MCF 10A (cell line): ENCODE data around the gene ZNF282. TPM values are rescaled to one million over a fixed set of nuclear protein-coding genes. Genes with fewer than 3 reads are reported as not detected.
"Not testable (repeated sequence)": the region's sequence is repeated elsewhere in the genome, so short reads cannot be mapped to it uniquely, and the experiment has no call there.

Experiments used
- BruUV-seq: library from RNA; stranded (reverse); fragments of 400-500 nt; replicated peaks from 2 replicates; lab custom pipeline; 2021; lab: Mats Ljungman, UMichigan
- CTCF ChIA-PET: fragments of 300-600 bp; sonication (Branson Sonifier 250); formaldehyde crosslinking; extraction: SDS; loops from one replicate; lab custom pipeline; 2021; ENCODE audit warnings: antibody characterized with exemption, inconsistent platforms; lab: Yijun Ruan, JAX
- POLR2A ChIA-PET: fragments of 300-600, 350-650 bp; sonication (Branson Sonifier 250); formaldehyde crosslinking; extraction: SDS; loops from one replicate; lab custom pipeline; 2020; ENCODE audit warnings: antibody characterized with exemption, inconsistent platforms; lab: Yijun Ruan, JAX
- DNase-seq: peaks from one replicate; pipeline ENCODE4 v3.0.0-alpha.2; 2018; ENCODE audit not compliant: unreplicated experiment
- H3K27ac Mint-ChIP-seq: one replicate; pipeline ENCODE4 v1.8.0; 2022; ENCODE audit warnings: mild to moderate bottlenecking, low read depth, mixed read lengths; ENCODE audit not compliant: unreplicated experiment
- H3K27me3 Mint-ChIP-seq: one replicate; pipeline ENCODE4 v1.8.0; 2022; ENCODE audit warnings: mixed read lengths; ENCODE audit not compliant: insufficient read depth, unreplicated experiment
- H3K36me3 Mint-ChIP-seq: one replicate; pipeline ENCODE4 v1.8.0; 2022; ENCODE audit warnings: mild to moderate bottlenecking, moderate library complexity, mixed read lengths; ENCODE audit not compliant: insufficient read depth, unreplicated experiment
- H3K4me1 Mint-ChIP-seq: one replicate; pipeline ENCODE4 v1.8.0; 2022; ENCODE audit warnings: mixed read lengths; ENCODE audit not compliant: insufficient read depth, unreplicated experiment
- H3K4me3 Mint-ChIP-seq: one replicate; pipeline ENCODE4 v1.8.0; 2022; ENCODE audit warnings: mild to moderate bottlenecking, moderate library complexity, mixed read lengths; ENCODE audit not compliant: unreplicated experiment
- H3K9me3 Mint-ChIP-seq: one replicate; pipeline ENCODE4 v1.8.0; 2022; ENCODE audit warnings: mixed read lengths; ENCODE audit not compliant: unreplicated experiment
- intact Hi-C: fragments of 100-400 bp; cut with micrococcal nuclease; formaldehyde crosslinking; loops from 2 replicates; pipeline ENCODE4 v1.14.1; 2022
- total RNA-seq: library from RNA; stranded (reverse); gene quantifications from 2 replicates; pipeline ENCODE4 v1.2.3, GENCODE V29; 2022
- TF ChIP-seq, protein P1 (sequence below): fragments of 200-600 bp; IDR thresholded peaks from one replicate; pipeline ENCODE4 v1.8.0; 2022; ENCODE audit warnings: antibody characterized with exemption, mild to moderate bottlenecking; ENCODE audit not compliant: unreplicated experiment

Gene ZNF282
- total RNA-seq, 1 experiment from 2014 or later, result 43.9 TPM

DNA sequence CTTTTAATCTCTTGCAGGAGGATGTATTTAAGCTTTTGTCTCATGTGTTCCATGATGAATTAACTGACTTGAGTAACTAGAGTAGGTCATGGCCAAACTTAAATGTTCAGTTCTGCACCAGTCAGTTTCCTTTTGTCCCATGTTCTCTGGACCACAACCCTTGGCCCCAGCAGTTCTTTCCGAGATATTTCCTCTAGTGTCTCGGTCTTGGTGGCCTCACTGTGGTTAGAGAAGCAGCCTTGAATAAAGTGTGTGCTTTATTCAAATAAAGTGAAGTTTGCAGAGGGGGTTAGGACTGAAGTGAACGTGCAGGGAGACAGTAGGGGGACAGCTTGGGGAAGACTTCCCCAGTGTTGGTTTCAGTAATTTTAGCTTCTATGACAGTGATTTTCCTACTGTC, 53.4 kb downstream of the ZNF282 start:
- H3K27me3 Mint-ChIP-seq, result no peaks in the 10 kb centered on the region

DNA sequence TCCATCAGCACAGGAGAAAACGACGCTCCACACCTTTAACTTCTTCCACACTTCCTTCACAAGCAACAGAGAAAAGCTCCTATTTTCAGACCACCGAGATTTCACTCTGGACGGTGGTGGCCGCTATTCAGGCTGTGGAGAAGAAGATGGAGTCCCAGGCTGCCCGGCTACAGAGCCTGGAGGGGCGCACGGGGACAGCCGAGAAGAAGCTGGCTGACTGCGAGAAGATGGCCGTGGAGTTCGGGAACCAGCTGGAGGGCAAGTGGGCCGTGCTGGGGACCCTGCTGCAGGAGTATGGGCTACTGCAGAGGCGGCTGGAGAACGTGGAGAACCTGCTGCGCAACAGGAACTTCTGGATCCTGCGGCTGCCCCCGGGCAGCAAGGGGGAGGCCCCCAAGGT, 54.8 kb downstream of the ZNF282 start:
- BruUV-seq, DNase-seq, H3K4me1 Mint-ChIP-seq, H3K27ac Mint-ChIP-seq, H3K4me3 Mint-ChIP-seq, intact Hi-C loops, H3K9me3 Mint-ChIP-seq, H3K27me3 Mint-ChIP-seq: not testable (repeated sequence)
- ChIA-PET POLR2A (interaction anchor here (1.2 to 2.5 kb wide), 2 partner anchors 10 to 11 kb away, joined by 3 to 10 read pairs; no protein-coding TSS in a partner anchor), CTCF (interaction anchor here (0.6 to 1.3 kb wide), 3 partner anchors 12 to 536 kb away, joined by 4 read pairs; partner anchors contain the start of genes ZNF425 and ZNF783)
- peaks cover 46% of the 10 kb centered on the region for H3K36me3 Mint-ChIP-seq

More for the DNA sequence above, 53.4 kb downstream of the ZNF282 start:
- BruUV-seq, result no TSS peak
- Mint-ChIP-seq H3K4me3 (no peak overlapping the region), H3K27ac (no peak overlapping the region), H3K9me3 (no peaks in the 10 kb centered on the region), H3K36me3 (peaks cover 46% of the 10 kb centered on the region), H3K4me1 (no peaks in the 10 kb centered on the region)
- ChIA-PET POLR2A (interaction anchor here (1.2 to 2.5 kb wide), 2 partner anchors 8 to 12 kb away, joined by 3 to 10 read pairs; no protein-coding TSS in a partner anchor), CTCF (interaction anchor here (0.6 to 0.7 kb wide), 2 partner anchors 10 to 12 kb away, joined by 3 read pairs; no protein-coding TSS in a partner anchor)
- no peak for DNase-seq
- intact Hi-C loops, result no loop called here
- TF ChIP-seq, protein P1, sequence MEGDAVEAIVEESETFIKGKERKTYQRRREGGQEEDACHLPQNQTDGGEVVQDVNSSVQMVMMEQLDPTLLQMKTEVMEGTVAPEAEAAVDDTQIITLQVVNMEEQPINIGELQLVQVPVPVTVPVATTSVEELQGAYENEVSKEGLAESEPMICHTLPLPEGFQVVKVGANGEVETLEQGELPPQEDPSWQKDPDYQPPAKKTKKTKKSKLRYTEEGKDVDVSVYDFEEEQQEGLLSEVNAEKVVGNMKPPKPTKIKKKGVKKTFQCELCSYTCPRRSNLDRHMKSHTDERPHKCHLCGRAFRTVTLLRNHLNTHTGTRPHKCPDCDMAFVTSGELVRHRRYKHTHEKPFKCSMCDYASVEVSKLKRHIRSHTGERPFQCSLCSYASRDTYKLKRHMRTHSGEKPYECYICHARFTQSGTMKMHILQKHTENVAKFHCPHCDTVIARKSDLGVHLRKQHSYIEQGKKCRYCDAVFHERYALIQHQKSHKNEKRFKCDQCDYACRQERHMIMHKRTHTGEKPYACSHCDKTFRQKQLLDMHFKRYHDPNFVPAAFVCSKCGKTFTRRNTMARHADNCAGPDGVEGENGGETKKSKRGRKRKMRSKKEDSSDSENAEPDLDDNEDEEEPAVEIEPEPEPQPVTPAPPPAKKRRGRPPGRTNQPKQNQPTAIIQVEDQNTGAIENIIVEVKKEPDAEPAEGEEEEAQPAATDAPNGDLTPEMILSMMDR, result no peak

DNA sequence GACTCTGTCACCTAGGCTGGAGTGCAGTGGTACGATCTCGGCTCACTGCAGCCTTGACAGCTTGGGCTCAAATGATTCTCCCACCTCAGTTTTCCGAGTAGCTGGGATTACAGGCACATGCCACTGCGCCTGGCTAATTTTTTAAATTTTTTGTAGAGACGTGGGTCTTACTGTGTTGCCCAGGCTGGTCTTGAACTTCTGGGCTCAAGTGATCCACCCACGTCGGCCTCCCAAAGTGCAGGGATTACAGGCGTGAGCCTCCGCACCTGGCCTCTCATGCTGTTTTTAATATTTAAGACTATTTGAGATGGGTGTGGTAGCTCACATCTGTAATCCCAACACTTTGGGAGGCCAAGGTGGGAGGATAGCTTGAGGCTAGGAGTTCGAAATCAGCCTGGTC, 56.2 kb downstream of the ZNF282 start:
- H3K9me3 Mint-ChIP-seq, H3K27ac Mint-ChIP-seq, H3K27me3 Mint-ChIP-seq, H3K4me3 Mint-ChIP-seq, H3K4me1 Mint-ChIP-seq, intact Hi-C loops, DNase-seq, BruUV-seq: not testable (repeated sequence)
- H3K36me3 Mint-ChIP-seq, result peaks cover 46% of the 10 kb centered on the region
- CTCF ChIA-PET, result interaction anchor here (0.7 to 1.7 kb wide), 4 partner anchors 10 to 126 kb away, joined by 3 to 5 read pairs (median 4); partner anchors contain the start of genes ZNF282 and ZNF783
- POLR2A ChIA-PET, result interaction anchor here (0.7 kb wide), 1 partner anchor 10 kb away, joined by 3 read pairs; the partner anchor contains the start of gene ZNF783

DNA sequence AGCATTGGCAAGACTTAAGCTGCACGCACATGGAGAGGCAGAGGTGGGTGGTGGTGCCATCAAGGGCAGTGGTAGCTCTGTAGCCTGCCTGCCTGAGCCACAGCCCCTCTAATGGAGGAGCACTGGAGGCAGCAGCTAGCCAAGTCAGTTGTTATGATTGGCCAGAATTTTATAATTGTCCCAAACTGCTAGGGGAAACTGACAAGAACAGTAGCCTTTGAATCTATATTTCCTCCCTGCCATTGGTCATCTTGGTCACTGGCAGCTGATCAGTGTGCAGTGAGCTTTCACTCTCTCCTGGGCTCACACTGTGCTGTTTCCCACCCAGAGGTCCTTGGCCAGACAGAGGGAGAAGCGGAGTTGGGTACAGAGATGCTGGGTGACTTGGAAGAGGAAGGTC, 57.0 kb downstream of the ZNF282 start:
- TF ChIP-seq, protein P1, result no peak
- H3K27ac Mint-ChIP-seq, result no peak overlapping the region
- no peak overlapping the region for H3K4me3 Mint-ChIP-seq
- BruUV-seq, result no TSS peak
- DNase-seq, result no peak
- CTCF ChIA-PET, result interaction anchor here (0.6 to 1.7 kb wide), 6 partner anchors 10 to 418 kb away, joined by 3 to 18 read pairs (median 4); partner anchors contain the start of genes ZNF282 and ZNF783
- POLR2A ChIA-PET, result interaction anchor here (0.7 to 1.4 kb wide), 2 partner anchors 9 kb away, joined by 3 to 8 read pairs; partner anchors contain the start of gene ZNF783
- H3K9me3 Mint-ChIP-seq, result no peaks in the 10 kb centered on the region
- no peaks in the 10 kb centered on the region for H3K4me1 Mint-ChIP-seq
- intact Hi-C loops, result no loop called here
- peaks cover 46% of the 10 kb centered on the region for H3K36me3 Mint-ChIP-seq
- no peaks in the 10 kb centered on the region for H3K27me3 Mint-ChIP-seq

DNA sequence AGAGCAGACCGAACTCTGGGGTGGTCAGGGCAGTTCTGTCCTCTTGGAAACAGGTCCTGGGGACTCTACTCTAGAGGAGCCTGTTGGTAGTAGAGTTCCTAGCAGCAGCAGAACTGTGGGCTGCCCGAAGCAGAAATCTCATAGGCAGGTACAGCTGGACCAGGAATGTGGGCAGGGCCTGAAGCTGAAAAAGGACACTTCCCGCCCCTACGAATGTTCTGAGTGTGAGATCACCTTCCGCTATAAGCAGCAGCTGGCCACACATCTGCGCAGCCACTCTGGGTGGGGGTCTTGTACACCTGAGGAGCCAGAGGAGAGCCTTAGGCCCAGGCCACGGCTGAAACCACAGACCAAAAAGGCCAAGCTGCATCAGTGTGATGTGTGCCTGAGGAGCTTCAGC, 58.3 kb downstream of the ZNF282 start:
- H3K27me3 Mint-ChIP-seq, result no peaks in the 10 kb centered on the region
- H3K27ac Mint-ChIP-seq, result no peak overlapping the region
- ChIA-PET POLR2A (interaction anchor here (1.4 kb wide), 1 partner anchor 8 kb away, joined by 8 read pairs; the partner anchor contains the start of gene ZNF783), CTCF (interaction anchor here (0.7 to 1.7 kb wide), 2 partner anchors 9 to 15 kb away, joined by 3 to 18 read pairs; partner anchors contain the start of gene ZNF783)
- peaks cover 10% of the 10 kb centered on the region for H3K4me1 Mint-ChIP-seq
- DNase-seq, result no peak
- BruUV-seq, result no TSS peak
- H3K9me3 Mint-ChIP-seq, result no peaks in the 10 kb centered on the region
- H3K36me3 Mint-ChIP-seq, result peaks cover 46% of the 10 kb centered on the region
- TF ChIP-seq, protein P1, result no peak
- no peak overlapping the region for H3K4me3 Mint-ChIP-seq
- intact Hi-C loops, result no loop called here
